Ovary (tissue), 3 donors: ENCODE data around the gene RAB39B.

Experiments used
- CTCF ChIP-seq, 3 donors: fragments of 450-650 bp in 2 of 3; fragments of 200-600 bp in 1 of 3; IDR thresholded peaks; one replicate each; pipeline versions ENCODE4 v1.5.1 to v1.8.0; 2016 to 2022; ENCODE audit warnings: antibody characterized with exemption in 3 of 3, mild to moderate bottlenecking in 1 of 3
- EP300 ChIP-seq: sonication (generic); formaldehyde crosslinking; IDR thresholded peaks from one replicate; pipeline ENCODE4 v1.6.1; 2017; ENCODE audit warnings: antibody characterized with exemption
- POLR2A ChIP-seq: fragments of 450-650 bp; IDR thresholded peaks from one replicate; pipeline ENCODE4 v1.6.1; 2017; ENCODE audit warnings: antibody characterized with exemption, mild to moderate bottlenecking, moderate library complexity
- donor health status: DM: no; HTN: no; CAD: no.

DNA sequence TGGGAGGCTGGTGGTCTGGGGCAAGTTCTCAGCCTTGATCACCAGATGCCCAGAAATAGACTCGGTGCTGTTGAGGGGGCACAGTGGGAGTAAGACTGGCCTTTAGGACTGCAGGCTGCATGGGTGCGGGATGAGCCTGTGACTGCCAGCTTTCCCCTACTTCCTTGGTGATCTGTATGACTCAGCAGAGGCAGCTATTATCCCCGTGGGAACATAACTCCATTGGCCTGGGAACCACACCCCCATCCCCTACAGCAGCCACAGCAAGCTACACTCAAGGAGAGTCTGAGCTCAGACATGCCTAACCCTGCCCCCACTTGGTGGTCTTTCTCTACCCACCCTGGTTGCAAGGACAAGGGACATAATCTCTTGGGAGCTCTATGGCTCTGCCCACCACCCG is 49.5 kb upstream of the RAB39B start:
- TF ChIP-seq CTCF (IDR thresholded peaks at IDR 0.05) (no peak), EP300 (no peak), POLR2A (no peak)
